Parathyroid adenoma (tissue), 2 donors: ENCODE data around the gene FOXC1.
A peak's percentile ranks its signal among the peaks of the same experiment; 100 is the strongest.

ENCODE experiments used
- H2AFZ ChIP-seq: fragments of 300-600 bp; sonication (generic); one replicate; pipeline ENCODE4 v1.7.0; 2017; ENCODE audit warnings: antibody characterized with exemption, mild to moderate bottlenecking
- H3K27ac ChIP-seq: fragments of 300-600 bp; sonication (generic); one replicate; pipeline ENCODE4 v1.7.0; 2017
- H3K27me3 ChIP-seq: fragments of 300-600 bp; sonication (generic); one replicate; pipeline ENCODE4 v1.7.0; 2017; ENCODE audit warnings: low read length; ENCODE audit not compliant: control insufficient read depth, insufficient read depth
- H3K36me3 ChIP-seq: fragments of 300-600 bp; sonication (generic); one replicate; pipeline ENCODE4 v1.7.0; 2017; ENCODE audit warnings: low read length; ENCODE audit not compliant: control insufficient read depth, insufficient read depth
- H3K4me1 ChIP-seq: fragments of 300-600 bp; sonication (generic); one replicate; pipeline ENCODE4 v1.7.0; 2017; ENCODE audit warnings: control low read depth
- H3K4me2 ChIP-seq: fragments of 300-600 bp; sonication (generic); one replicate; pipeline ENCODE4 v1.7.0; 2017; ENCODE audit warnings: low read length
- H3K4me3 ChIP-seq: fragments of 300-600 bp; sonication (generic); one replicate; pipeline ENCODE4 v1.7.0; 2017; ENCODE audit warnings: low read depth, low read length
- H3K79me2 ChIP-seq: fragments of 300-600 bp; sonication (generic); one replicate; pipeline ENCODE4 v1.7.0; 2017; ENCODE audit warnings: control low read depth
- H3K9ac ChIP-seq: fragments of 300-600 bp; sonication (generic); one replicate; pipeline ENCODE4 v1.7.0; 2017; ENCODE audit warnings: mild to moderate bottlenecking
- H3K9me3 ChIP-seq: fragments of 300-600 bp; sonication (generic); one replicate; pipeline ENCODE4 v1.7.0; 2017; ENCODE audit warnings: low read length; ENCODE audit not compliant: control insufficient read depth
- TF ChIP-seq, protein P1 (sequence below): fragments of 300-600 bp; sonication (generic); IDR thresholded peaks from one replicate; pipeline ENCODE4 v1.7.0; 2017; ENCODE audit warnings: antibody characterized with exemption, mild to moderate bottlenecking
- donor health status: primary hyperparathyroidism.

The FOXC1 gene

DNA sequence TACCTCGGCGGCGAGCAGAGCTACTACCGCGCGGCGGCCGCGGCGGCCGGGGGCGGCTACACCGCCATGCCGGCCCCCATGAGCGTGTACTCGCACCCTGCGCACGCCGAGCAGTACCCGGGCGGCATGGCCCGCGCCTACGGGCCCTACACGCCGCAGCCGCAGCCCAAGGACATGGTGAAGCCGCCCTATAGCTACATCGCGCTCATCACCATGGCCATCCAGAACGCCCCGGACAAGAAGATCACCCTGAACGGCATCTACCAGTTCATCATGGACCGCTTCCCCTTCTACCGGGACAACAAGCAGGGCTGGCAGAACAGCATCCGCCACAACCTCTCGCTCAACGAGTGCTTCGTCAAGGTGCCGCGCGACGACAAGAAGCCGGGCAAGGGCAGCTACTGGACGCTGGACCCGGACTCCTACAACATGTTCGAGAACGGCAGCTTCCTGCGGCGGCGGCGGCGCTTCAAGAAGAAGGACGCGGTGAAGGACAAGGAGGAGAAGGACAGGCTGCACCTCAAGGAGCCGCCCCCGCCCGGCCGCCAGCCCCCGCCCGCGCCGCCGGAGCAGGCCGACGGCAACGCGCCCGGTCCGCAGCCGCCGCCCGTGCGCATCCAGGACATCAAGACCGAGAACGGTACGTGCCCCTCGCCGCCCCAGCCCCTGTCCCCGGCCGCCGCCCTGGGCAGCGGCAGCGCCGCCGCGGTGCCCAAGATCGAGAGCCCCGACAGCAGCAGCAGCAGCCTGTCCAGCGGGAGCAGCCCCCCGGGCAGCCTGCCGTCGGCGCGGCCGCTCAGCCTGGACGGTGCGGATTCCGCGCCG, 994 bp downstream of the FOXC1 start:
- Histone ChIP-seq H3K4me3 (peak overlapping the region; percentile 40), H3K9ac (no peak overlapping the region), H3K27ac (peak overlapping the region; percentile 48), H3K9me3 (no peaks in the 10 kb centered on the region), H2AFZ (peak overlapping the region; percentile 49), H3K4me2 (peak overlapping the region; percentile 57), H3K79me2 (no peaks in the 10 kb centered on the region), H3K36me3 (no peaks in the 10 kb centered on the region), H3K4me1 (no peaks in the 10 kb centered on the region), H3K27me3 (peaks cover 12% of the 10 kb centered on the region)
- TF ChIP-seq, protein P1, sequence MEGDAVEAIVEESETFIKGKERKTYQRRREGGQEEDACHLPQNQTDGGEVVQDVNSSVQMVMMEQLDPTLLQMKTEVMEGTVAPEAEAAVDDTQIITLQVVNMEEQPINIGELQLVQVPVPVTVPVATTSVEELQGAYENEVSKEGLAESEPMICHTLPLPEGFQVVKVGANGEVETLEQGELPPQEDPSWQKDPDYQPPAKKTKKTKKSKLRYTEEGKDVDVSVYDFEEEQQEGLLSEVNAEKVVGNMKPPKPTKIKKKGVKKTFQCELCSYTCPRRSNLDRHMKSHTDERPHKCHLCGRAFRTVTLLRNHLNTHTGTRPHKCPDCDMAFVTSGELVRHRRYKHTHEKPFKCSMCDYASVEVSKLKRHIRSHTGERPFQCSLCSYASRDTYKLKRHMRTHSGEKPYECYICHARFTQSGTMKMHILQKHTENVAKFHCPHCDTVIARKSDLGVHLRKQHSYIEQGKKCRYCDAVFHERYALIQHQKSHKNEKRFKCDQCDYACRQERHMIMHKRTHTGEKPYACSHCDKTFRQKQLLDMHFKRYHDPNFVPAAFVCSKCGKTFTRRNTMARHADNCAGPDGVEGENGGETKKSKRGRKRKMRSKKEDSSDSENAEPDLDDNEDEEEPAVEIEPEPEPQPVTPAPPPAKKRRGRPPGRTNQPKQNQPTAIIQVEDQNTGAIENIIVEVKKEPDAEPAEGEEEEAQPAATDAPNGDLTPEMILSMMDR = no peak

DNA sequence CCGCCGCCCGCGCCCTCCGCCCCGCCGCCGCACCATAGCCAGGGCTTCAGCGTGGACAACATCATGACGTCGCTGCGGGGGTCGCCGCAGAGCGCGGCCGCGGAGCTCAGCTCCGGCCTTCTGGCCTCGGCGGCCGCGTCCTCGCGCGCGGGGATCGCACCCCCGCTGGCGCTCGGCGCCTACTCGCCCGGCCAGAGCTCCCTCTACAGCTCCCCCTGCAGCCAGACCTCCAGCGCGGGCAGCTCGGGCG, 1.5 kb downstream of the FOXC1 start:
- no peaks in the 10 kb centered on the region for H3K36me3 ChIP-seq
- H3K27me3 ChIP-seq = peaks cover 11% of the 10 kb centered on the region
- H3K4me3 ChIP-seq = no peak overlapping the region
- H3K4me1 ChIP-seq = no peaks in the 10 kb centered on the region
- H3K27ac ChIP-seq = no peak overlapping the region
- H3K79me2 ChIP-seq = no peaks in the 10 kb centered on the region
- TF ChIP-seq, protein P1 = no peak
- H3K4me2 ChIP-seq = no peak overlapping the region
- H2AFZ ChIP-seq = no peak overlapping the region
- H3K9ac ChIP-seq = no peak overlapping the region
- H3K9me3 ChIP-seq = no peaks in the 10 kb centered on the region

DNA sequence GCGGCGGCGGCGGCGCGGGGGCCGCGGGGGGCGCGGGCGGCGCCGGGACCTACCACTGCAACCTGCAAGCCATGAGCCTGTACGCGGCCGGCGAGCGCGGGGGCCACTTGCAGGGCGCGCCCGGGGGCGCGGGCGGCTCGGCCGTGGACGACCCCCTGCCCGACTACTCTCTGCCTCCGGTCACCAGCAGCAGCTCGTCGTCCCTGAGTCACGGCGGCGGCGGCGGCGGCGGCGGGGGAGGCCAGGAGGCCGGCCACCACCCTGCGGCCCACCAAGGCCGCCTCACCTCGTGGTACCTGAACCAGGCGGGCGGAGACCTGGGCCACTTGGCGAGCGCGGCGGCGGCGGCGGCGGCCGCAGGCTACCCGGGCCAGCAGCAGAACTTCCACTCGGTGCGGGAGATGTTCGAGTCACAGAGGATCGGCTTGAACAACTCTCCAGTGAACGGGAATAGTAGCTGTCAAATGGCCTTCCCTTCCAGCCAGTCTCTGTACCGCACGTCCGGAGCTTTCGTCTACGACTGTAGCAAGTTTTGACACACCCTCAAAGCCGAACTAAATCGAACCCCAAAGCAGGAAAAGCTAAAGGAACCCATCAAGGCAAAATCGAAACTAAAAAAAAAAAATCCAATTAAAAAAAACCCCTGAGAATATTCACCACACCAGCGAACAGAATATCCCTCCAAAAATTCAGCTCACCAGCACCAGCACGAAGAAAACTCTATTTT, 2.0 kb downstream of the FOXC1 start:
- Histone ChIP-seq H2AFZ (peak overlapping the region; percentile 9), H3K9ac (no peak overlapping the region), H3K79me2 (no peaks in the 10 kb centered on the region), H3K4me1 (no peaks in the 10 kb centered on the region), H3K36me3 (no peaks in the 10 kb centered on the region), H3K9me3 (no peaks in the 10 kb centered on the region), H3K4me3 (peak overlapping the region; percentile 50), H3K27me3 (peaks cover 11% of the 10 kb centered on the region), H3K4me2 (peak overlapping the region; percentile 43), H3K27ac (no peak overlapping the region)
- TF ChIP-seq, protein P1 = no peak

DNA sequence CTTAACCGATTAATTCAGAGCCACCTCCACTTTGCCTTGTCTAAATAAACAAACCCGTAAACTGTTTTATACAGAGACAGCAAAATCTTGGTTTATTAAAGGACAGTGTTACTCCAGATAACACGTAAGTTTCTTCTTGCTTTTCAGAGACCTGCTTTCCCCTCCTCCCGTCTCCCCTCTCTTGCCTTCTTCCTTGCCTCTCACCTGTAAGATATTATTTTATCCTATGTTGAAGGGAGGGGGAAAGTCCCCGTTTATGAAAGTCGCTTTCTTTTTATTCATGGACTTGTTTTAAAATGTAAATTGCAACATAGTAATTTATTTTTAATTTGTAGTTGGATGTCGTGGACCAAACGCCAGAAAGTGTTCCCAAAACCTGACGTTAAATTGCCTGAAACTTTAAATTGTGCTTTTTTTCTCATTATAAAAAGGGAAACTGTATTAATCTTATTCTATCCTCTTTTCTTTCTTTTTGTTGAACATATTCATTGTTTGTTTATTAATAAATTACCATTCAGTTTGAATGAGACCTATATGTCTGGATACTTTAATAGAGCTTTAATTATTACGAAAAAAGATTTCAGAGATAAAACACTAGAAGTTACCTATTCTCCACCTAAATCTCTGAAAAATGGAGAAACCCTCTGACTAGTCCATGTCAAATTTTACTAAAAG, 2.7 kb downstream of the FOXC1 start:
- TF ChIP-seq, protein P1 = no peak
- peak overlapping the region; percentile 43 for H3K4me2 ChIP-seq
- H3K4me3 ChIP-seq = peak overlapping the region; percentile 50
- no peaks in the 10 kb centered on the region for H3K79me2 ChIP-seq
- no peak overlapping the region for H3K9ac ChIP-seq
- H2AFZ ChIP-seq = no peak overlapping the region
- H3K9me3 ChIP-seq = no peaks in the 10 kb centered on the region
- no peaks in the 10 kb centered on the region for H3K36me3 ChIP-seq
- peaks cover 11% of the 10 kb centered on the region for H3K27me3 ChIP-seq
- no peaks in the 10 kb centered on the region for H3K4me1 ChIP-seq
- no peak overlapping the region for H3K27ac ChIP-seq
